ENCODE data around the gene RHOB. TPM values are rescaled to one million over a fixed set of nuclear protein-coding genes. Genes with fewer than 3 reads are reported as not detected.
"Not testable (repeated sequence)": the region's sequence is repeated elsewhere in the genome, so short reads cannot be mapped to it uniquely, and the experiment has no call there.

RHOB gene
- total RNA-seq, 1 donor from 2014 or later = 926 TPM

DNA sequence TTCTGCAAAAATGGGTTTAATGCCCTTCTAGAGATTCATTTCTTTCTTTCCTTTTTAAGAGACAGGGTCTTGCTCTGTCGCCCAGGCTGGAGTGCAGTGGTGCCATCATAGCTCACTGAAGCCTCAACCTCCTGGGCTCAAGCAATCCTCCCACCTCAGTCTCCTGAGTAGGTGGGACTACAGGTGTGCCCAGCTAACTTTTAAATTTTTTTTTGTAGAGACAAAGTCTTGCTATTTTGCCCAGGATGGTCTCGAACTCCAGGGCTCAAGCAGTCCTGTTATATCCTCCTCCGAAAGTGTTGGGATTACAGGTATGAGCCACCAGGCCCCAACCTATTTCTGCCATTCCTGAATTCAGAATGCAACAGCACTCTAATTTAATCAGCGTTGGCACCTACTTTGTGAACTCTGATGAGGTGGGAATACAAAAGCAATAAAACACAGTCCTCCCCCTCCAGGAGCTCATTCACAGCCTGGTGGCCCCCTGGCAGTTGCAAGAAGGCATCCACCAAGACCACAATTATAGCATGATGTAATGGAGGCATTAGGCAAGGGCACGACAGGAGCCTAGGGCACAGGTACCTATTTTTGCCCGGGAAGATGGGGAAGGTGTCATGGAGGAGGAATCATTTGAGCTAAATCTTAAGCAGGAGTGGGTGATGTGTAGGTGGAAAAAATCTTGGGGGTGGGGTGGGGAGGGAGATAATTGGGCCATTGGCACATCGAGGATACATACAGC is 5.1 kb downstream of the RHOB start:
- no peak for DNase-seq (ENCODE audit: low read depth, low spot score)

DNA sequence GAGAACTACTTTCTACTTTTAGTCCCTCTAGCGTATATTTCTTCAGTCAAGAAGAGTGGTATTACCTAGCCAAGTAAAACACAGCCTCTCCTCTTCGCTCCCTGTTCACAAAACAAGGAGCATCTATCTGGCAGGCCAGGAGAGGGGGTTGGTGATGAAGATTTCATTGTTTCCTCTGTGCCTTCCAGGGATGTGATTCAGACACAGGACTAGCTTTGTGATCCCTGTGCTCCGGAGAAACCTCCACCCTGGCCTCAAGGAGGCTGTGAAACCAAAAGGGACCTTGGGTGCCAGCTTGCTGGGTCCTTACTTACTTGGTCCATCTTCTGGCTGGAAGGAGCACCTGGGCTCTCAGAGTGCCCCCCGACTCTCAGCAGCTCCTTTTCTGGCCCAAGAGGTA is 5.7 kb downstream of the RHOB start:
- DNase-seq (ENCODE audit: low read depth, low spot score) = no peak

DNA sequence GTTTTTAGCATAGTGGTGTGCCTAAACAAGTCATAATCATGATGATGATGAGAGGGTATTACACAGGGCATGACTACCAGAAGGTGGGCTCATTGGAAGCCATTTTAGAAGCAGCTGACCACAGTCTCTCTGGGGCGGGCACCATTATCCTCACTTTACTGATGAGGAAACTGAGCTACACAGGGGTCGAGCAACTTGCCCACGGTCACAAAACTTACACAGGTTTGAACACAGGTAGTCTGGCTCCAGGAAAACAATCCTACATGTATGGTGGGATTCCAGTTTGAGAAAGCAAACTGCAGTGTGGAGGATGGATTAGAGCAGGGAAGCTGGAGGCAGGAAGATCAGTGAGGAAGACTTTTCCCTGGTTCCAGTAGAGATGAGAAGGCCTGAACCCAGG is 6.2 kb downstream of the RHOB start:
- no peak for DNase-seq (ENCODE audit: low read depth, low spot score)

GRCh38 chr2:20454036-20454981 is 7.4 kb downstream of the RHOB start:
- DNase-seq (ENCODE audit: low read depth, low spot score) = no peak

DNA sequence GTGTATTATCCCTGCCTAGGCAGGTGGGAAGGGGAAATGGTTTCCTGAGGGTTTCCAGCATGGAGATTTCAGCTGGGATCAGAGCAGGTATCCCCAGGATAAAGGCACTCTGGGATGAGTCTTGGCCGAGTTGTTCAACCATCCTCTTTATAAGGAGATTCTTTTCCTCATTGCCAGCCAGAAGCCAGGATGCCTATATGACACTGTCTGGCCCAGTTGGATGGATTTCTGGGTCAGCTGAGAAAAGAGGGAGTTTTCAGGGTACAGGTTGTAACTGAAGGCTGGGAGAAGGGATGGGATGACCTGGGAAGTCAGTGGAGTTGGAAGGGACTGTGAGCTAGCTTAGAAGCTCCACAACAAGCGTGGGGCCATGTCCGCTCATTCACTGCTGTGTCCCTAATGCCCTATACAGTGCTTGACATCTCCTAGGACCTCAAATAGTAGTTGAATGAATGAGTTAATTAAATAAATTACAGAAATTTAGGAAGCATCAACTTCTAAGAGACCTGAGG is 8.3 kb downstream of the RHOB start:
- DNase-seq (ENCODE audit: low read depth, low spot score) = no peak

GRCh38 chr2:20456116-20456571 is 9.3 kb downstream of the RHOB start:
- DNase-seq (ENCODE audit: low read depth, low spot score) = no peak

GRCh38 chr2:20456636-20457426 is 10.0 kb downstream of the RHOB start:
- DNase-seq (ENCODE audit: low read depth, low spot score) = no peak

DNA sequence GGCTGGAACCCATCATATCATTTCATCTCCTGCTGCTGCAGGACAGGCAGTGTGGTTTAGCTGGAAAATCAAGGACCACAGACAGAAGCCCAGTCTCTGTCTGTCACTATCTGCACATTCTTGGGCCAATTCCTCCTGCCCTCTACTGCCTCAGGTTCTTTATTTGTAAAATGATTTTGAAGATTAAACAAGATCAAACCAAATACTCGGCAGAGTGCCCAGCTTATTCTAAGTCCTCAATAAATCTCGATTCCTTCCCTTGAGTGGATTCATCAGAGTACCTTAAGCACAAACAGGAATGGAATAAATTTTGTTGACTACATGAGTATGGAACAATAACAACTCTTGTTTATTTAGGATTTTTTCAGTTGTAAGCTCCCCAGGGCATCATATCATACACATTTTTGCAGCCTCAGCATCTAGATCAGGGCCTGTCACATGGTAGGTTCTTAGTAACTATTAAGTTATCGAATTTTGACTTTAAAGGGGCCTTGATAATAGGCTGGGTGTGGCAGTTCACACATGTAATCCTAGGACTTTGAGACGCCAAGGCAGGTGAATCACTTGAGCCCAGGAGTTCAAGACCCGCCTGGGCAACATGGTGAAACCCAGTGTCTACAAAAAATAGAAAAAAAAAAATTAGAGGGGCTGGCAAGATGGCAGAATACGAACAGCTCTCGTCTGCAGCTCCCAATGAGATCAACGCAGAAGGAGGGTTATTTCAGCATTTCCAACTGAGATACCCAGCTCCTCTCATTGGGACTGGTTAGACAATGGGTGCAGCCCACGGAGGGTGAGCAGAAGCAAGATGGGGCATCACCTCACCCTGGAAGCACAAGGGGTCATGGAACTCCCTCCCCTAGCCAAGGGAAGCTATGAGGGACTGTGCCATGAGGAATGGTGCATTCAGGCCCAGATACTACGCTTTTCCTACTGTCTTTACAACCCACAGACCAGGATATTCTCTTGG is 11.1 kb downstream of the RHOB start:
- DNase-seq (ENCODE audit: low read depth, low spot score) = no peak

DNA sequence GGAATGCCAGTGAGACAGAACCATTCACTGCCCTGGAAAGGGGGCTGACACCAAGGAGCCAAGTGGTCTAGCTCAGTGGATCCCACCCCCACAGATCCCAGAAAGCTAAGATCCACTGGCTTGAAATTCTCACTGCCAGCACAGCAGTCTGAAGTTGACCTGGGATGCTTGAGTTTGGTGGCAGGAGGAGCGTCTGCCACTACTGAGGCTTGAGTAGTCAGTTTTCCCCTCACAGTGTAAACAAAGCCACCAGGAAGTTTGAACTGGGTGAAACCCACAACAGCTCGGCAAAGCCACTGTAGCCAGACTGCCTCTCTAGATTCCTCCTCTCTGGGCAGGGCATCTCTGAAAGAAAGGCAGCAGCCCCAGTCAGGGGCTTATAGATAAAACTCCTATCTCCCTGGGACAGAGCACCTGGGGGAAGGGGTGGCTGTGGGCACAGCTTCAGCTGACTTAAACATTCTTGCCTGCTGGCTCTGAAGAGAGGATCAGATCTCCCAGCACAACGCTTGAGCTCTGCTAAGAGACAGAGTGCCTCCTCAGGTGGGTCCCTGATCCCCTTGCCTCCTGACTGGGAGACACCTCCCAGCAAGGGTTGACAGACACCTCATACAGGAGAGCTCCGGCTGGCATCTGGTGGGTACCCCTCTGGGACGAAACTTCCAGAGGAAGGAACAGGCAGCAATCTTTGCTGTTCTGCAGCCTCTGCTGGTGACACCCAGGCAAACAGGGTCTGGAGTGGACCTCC is 12.0 kb downstream of the RHOB start:
- DNase-seq (ENCODE audit: low read depth, low spot score) = not testable (repeated sequence)

GRCh38 chr2:20465716-20466394 is 19.0 kb downstream of the RHOB start:
- no peak for DNase-seq (ENCODE audit: low read depth, low spot score)

DNA sequence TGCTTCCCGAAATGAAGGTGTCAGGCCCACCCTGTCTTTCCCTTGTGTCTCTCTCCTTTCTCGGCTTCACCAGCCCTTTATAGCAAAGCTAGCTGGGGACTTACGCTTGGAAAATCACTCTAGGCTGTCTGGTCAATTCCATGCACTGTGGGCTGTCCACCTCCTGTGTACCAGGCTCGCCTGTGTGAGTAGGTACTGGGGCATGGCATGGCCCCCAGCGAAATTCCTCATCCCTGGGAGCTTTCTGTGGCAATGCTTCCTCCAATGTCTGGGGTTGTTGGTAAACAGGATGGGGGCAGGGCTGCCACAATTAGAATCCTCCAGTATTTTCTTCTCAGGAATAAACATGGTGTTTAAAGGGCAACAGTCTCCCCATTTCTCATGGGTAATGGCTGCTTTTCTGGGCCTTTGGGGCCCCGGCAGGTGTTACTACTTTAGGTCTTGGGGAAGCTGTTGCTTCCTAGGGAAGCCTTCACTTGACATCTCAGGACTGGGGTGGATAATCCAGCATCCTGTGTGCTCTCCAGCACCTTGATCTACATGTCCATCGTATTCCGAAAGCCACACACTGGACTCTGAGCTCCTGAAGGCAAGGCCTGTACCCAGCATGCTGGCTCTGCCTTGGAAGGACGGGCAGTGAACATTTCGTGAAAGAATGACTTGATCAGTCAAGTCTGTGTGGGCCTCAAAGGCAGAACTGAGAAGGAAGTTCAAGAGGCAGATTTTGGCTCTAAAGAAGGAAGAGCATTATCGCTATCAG is 21.1 kb downstream of the RHOB start:
- no peak for DNase-seq (ENCODE audit: low read depth, low spot score)

GRCh38 chr2:20468549-20469500 is 22.0 kb downstream of the RHOB start:
- DNase-seq (ENCODE audit: low read depth, low spot score) = no peak

DNA sequence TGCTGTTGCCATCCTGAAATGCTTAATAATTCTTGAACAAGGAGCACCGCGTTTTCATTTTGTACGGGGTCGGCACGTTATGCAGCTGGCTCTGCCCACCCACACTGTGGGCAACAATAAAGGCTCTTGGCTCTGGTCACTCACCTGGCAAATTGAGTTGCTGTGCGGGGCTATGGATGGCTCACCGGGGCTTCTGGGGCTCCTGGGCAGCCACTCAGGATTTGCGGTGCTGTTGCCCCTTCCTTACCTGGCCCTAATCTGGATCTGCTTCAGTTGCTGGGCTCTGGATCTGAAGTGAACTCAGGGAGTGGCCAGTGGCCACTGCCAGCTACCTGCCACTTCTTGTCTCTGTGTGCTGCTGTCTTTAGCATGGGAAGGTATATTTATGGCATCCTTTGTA is 22.7 kb downstream of the RHOB start:
- DNase-seq (ENCODE audit: low read depth, low spot score) = no peak

DNA sequence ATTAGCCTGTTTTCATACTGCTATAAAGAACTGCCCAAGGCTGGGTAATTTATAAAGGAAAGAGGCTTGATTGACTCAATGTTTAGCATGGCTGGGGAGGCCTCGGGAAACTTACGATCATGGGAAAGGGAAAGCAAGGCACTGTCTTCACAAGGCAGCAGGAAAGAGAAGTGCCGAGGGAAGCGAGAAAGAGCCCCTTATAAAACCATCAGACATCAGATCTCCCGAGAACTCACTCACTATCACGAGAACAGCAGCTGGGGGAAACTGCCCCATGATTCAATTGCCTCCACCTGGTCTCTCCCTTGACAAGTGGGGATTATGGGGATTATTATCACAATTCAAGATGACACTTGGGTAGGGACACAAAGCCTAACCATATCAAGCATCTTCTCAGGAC is 23.3 kb downstream of the RHOB start:
- no peak for DNase-seq (ENCODE audit: low read depth, low spot score)

DNA sequence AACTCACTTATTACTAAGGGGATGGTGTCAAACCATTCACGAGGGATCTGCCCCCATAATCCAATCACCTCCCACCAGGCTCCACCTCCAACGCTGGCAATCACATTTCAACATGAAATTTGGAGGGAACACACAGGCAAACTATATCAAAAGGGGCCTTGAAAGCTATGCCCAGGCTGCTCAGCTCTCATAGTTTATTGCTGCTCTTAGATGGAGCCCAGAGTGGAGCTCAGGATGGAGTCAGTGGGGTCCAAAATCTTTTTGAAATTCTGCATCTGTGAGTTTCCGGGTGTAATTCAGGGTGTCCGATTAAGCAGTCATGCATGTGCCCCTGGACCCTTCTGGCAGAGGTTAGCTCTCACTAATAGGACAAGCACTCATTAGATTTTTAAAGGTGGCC is 24.3 kb downstream of the RHOB start:
- DNase-seq (ENCODE audit: low read depth, low spot score) = no peak

DNA sequence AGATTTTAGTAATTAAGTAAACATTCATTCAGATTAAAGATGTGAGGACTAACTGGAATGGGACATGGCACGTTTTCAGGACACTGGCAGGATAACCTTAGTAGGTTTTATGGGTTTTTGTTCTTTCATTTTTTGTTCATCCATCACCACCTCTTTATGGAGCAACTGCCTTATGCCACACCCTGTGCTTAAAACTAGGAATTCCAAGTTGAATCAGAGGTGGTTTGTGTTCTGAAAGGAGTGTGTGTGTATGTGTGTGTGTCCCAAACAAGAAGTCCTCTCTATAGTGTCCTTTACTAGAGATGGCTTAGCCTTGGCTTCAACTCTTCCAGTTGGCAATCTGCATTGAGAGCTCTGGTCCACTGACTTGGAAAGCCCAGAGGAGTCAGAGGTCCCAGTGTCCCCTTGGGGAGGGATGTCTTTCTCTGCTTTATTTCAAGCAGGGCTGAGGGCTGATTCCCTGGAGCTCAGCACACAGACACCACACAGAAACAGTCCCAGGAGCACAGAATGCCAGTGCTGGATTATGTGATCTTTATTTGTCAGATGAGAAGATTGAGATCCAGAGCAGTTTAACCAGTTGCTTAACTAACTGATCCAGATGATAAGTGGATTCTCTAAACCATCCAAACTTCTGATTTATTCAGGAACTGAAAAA is 25.2 kb downstream of the RHOB start:
- DNase-seq (ENCODE audit: low read depth, low spot score) = no peak

DNA sequence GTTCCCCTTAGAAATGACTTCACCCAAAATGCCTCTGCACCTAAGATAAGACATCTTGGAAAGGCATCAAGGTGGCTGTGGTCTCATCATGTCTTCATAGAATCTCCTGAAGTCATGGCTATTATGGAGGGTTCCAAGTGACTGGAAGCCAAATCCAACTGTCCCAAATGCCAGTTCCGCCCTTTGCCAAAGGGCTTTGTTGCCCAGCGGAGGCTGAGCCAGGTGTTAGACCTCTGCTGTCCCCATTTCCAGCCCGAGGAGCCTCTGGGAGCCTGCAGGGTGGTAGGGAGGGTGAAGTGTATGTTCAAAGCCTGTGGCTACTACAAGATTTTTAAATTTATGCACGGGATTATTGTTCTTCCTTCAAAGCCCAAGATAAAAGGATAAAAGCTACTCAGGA is 25.7 kb downstream of the RHOB start:
- no peak for DNase-seq (ENCODE audit: low read depth, low spot score)

All from pulmonary artery endothelial cell (primary cell).